Measurements from ENCODE around the gene DCBLD1. TPM values are rescaled to one million over a fixed set of nuclear protein-coding genes. Genes with fewer than 3 reads are reported as not detected.

DCBLD1 gene
- total and polyA plus RNA-seq, 7 donors = 2.0 to 9.0 (median 4.0) TPM

DNA sequence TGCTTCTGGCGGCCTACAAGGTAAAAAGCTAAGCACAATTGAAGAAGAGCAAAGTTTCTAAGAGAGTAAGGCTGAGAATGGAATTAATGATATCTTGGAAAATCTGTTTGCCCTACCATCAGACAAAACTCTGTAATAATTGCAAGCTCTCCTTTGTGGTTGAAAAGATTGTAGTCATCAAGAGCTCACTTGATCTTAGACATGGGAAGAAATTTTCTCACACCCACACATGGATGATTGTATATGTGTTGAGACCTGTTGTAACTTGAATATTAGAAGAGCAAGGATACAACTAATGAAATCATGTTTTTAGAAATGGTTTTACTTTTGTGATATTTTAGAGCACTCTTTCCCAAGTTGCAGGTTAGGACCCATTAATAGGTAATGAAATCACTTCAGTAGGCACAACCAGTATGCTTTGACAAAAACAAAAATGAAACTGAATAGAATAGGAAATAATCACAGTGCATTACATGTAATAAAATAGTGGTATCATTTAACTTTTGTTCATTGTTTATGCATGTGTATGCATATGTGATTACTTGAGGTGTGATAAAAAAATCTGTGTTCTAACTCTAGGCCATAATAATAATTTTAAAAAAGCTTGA is 14.0 kb downstream of the DCBLD1 start:
- Histone ChIP-seq H3K36me3 (ENCODE audit: insufficient read depth in 1 of 2, low read depth in 1 of 2) (no peaks in the 10 kb centered on the region), H3K27ac (no peak overlapping the region), H3K4me1 (peaks cover 6% of the 10 kb centered on the region), H3K27me3 (ENCODE audit: insufficient read depth in 3 of 3, low read length in 2 of 3) (no peaks in the 10 kb centered on the region), H3K4me3 (no peak overlapping the region), H3K9me3 (no peaks in the 10 kb centered on the region)
- ATAC-seq (no peak), DNase-seq (no peak)
- WGBS, 3 donors = 36 to 97% (median 95%) methylated on average over 1 of the region's 1 CpG
- no peak for TF ChIP-seq CTCF (IDR thresholded peaks at IDR 0.05)
- intact Hi-C loops (cut with DNase I) = no loop called here

- no peak for DNase-seq
- Histone ChIP-seq H3K4me3 (no peak overlapping the region), H3K36me3 (ENCODE audit: insufficient read depth in 1 of 2, low read depth in 1 of 2) (no peaks in the 10 kb centered on the region), H3K27ac (no peak overlapping the region), H3K4me1 (peaks cover 6% of the 10 kb centered on the region), H3K27me3 (ENCODE audit: insufficient read depth in 3 of 3, low read length in 2 of 3) (no peaks in the 10 kb centered on the region), H3K9me3 (no peaks in the 10 kb centered on the region)
- no peak for TF ChIP-seq CTCF (IDR thresholded peaks at IDR 0.05)
- 76 to 82% (median 77%) methylated on average over 1 of the region's 1 CpG for WGBS, 3 donors
- ATAC-seq = no peak
- intact Hi-C loops (cut with DNase I) = no loop called here
Measured at GRCh38 chr6:117497237-117497636, 14.8 kb downstream of the DCBLD1 start.

DNA sequence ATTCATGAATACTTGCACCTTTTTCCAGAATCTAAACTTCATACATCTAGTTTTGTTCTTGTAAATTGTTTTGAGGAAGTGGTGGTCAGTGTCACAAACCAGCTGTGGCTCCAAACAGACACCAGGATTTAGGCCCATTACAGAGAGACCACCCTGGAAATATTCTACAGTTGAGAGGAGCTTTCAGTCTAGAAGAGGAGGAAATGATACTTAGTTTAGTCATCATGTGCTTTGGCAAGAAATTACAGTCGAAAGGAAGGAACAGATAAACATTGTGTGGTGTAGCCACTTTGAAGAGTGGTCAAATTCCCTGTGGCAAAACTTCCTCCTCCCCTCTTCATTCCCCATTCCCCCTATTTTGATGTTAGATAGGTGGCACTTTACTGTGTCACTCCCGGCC is 15.7 kb downstream of the DCBLD1 start:
- Histone ChIP-seq H3K9me3 (no peaks in the 10 kb centered on the region), H3K27ac (no peak overlapping the region), H3K4me3 (no peak overlapping the region), H3K4me1 (peaks cover 6% of the 10 kb centered on the region), H3K36me3 (ENCODE audit: insufficient read depth in 1 of 2, low read depth in 1 of 2) (no peaks in the 10 kb centered on the region), H3K27me3 (ENCODE audit: insufficient read depth in 3 of 3, low read length in 2 of 3) (no peaks in the 10 kb centered on the region)
- TF ChIP-seq CTCF (IDR thresholded peaks at IDR 0.05) = no peak
- 50 to 64% (median 55%) methylated on average over 2 of the region's 2 CpGs for WGBS, 3 donors
- ATAC-seq (no peak), DNase-seq (no peak)
- intact Hi-C loops (cut with DNase I) = no loop called here

GRCh38 chr6:117501722-117502121 is 19.2 kb downstream of the DCBLD1 start:
- WGBS, 3 donors = 68 to 97% (median 76%) methylated on average over 2 of the region's 2 CpGs
- no peak for TF ChIP-seq CTCF (IDR thresholded peaks at IDR 0.05)

GRCh38 chr6:117502580-117502979 is 20.1 kb downstream of the DCBLD1 start:
- intact Hi-C loops (cut with DNase I) = no loop called here
- H3K36me3 ChIP-seq (ENCODE audit: insufficient read depth in 1 of 2, low read depth in 1 of 2) = peaks cover 0 to 25% of the 10 kb centered on the region in 2 donors
- WGBS, 3 donors = 95 to 100% (median 98%) methylated on average over 1 of the region's 1 CpG
- H3K4me3 ChIP-seq = no peak overlapping the region
- H3K4me1 ChIP-seq = peaks cover 10% of the 10 kb centered on the region
- no peak overlapping the region for H3K27ac ChIP-seq
- ATAC-seq = no peak
- no peak for DNase-seq
- no peaks in the 10 kb centered on the region for H3K27me3 ChIP-seq (ENCODE audit: insufficient read depth in 3 of 3, low read length in 2 of 3)
- H3K9me3 ChIP-seq = no peaks in the 10 kb centered on the region
- TF ChIP-seq CTCF (IDR thresholded peaks at IDR 0.05) = no peak

More at GRCh38 chr6:117501722-117502121, 19.2 kb downstream of the DCBLD1 start:
- Histone ChIP-seq H3K4me1 (peaks cover 7% of the 10 kb centered on the region), H3K9me3 (no peaks in the 10 kb centered on the region), H3K27ac (no peak overlapping the region), H3K27me3 (ENCODE audit: insufficient read depth in 3 of 3, low read length in 2 of 3) (no peaks in the 10 kb centered on the region), H3K36me3 (ENCODE audit: insufficient read depth in 1 of 2, low read depth in 1 of 2) (peaks cover 0 to 25% of the 10 kb centered on the region in 2 donors), H3K4me3 (no peak overlapping the region)
- ATAC-seq (no peak), DNase-seq (no peak)
- intact Hi-C loops (cut with DNase I) = no loop called here

All from psoas muscle (tissue), 8 donors.